Nephron progenitor cell (in vitro differentiated cells): Measurements from ENCODE around the gene RPL5.

Experiments
- DNase-seq: peaks from one replicate; pipeline ENCODE4 v3.0.0; 2021
- H3K27ac Mint-ChIP-seq: 2 replicates; pipeline ENCODE4 v1.8.0; 2021; ENCODE audit warnings: mild to moderate bottlenecking, moderate library complexity, mixed read lengths
- H3K27me3 Mint-ChIP-seq: 2 replicates; pipeline ENCODE4 v1.8.0; 2021; ENCODE audit warnings: mild to moderate bottlenecking, low read depth, mixed read lengths; ENCODE audit not compliant: poor library complexity
- H3K36me3 Mint-ChIP-seq: 2 replicates; pipeline ENCODE4 v1.8.0; 2021; ENCODE audit warnings: low read depth, mixed read lengths
- H3K4me1 Mint-ChIP-seq: 2 replicates; pipeline ENCODE4 v1.8.0; 2021; ENCODE audit warnings: mixed read lengths
- H3K4me3 Mint-ChIP-seq: 2 replicates; pipeline ENCODE4 v1.8.0; 2021; ENCODE audit warnings: mild to moderate bottlenecking, moderate library complexity, mixed read lengths
- H3K9me3 Mint-ChIP-seq: 2 replicates; pipeline ENCODE4 v1.8.0; 2021; ENCODE audit warnings: mild to moderate bottlenecking, moderate library complexity, mixed read lengths
- TF ChIP-seq, protein P1 (sequence below): fragments of 200-600 bp; sonication (generic); IDR thresholded peaks from 2 replicates; pipeline ENCODE4 v1.5.0; 2021; ENCODE audit warnings: antibody characterized with exemption

Gene RPL5

GRCh38 chr1:92859400-92860039, 27.7 kb downstream of the RPL5 start:
- Mint-ChIP-seq H3K27ac (no peak overlapping the region), H3K9me3 (peaks cover 8% of the 10 kb centered on the region), H3K4me3 (no peak overlapping the region), H3K4me1 (no peaks in the 10 kb centered on the region), H3K27me3 (no peaks in the 10 kb centered on the region), H3K36me3 (peaks cover 8% of the 10 kb centered on the region)
- no peak for DNase-seq
- TF ChIP-seq, protein P1, sequence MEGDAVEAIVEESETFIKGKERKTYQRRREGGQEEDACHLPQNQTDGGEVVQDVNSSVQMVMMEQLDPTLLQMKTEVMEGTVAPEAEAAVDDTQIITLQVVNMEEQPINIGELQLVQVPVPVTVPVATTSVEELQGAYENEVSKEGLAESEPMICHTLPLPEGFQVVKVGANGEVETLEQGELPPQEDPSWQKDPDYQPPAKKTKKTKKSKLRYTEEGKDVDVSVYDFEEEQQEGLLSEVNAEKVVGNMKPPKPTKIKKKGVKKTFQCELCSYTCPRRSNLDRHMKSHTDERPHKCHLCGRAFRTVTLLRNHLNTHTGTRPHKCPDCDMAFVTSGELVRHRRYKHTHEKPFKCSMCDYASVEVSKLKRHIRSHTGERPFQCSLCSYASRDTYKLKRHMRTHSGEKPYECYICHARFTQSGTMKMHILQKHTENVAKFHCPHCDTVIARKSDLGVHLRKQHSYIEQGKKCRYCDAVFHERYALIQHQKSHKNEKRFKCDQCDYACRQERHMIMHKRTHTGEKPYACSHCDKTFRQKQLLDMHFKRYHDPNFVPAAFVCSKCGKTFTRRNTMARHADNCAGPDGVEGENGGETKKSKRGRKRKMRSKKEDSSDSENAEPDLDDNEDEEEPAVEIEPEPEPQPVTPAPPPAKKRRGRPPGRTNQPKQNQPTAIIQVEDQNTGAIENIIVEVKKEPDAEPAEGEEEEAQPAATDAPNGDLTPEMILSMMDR: no peak

DNA sequence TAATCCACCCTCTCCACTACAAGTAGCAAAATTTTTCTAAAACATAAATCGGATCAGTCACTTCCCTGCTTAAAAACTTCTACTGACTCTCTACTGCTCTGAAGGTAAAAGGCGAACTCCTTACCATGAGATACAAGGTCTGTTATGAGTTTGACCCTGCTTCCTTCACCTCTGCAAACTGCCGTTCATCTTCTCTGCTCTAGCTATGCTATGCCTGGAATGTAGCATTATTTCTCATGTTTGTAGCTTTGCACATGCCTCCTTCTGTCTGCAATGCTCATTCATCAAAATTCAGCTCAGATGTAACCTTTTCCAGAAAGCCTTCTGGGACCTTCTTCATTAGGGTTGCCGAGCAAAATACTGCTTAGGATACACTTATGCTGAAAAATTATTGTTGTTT, 30.8 kb downstream of the RPL5 start:
- no peak overlapping the region for H3K4me3 Mint-ChIP-seq
- no peaks in the 10 kb centered on the region for H3K4me1 Mint-ChIP-seq
- TF ChIP-seq, protein P1: no peak
- H3K36me3 Mint-ChIP-seq: no peaks in the 10 kb centered on the region
- H3K27me3 Mint-ChIP-seq: no peaks in the 10 kb centered on the region
- no peak for DNase-seq
- no peak overlapping the region for H3K27ac Mint-ChIP-seq
- H3K9me3 Mint-ChIP-seq: no peaks in the 10 kb centered on the region

DNA sequence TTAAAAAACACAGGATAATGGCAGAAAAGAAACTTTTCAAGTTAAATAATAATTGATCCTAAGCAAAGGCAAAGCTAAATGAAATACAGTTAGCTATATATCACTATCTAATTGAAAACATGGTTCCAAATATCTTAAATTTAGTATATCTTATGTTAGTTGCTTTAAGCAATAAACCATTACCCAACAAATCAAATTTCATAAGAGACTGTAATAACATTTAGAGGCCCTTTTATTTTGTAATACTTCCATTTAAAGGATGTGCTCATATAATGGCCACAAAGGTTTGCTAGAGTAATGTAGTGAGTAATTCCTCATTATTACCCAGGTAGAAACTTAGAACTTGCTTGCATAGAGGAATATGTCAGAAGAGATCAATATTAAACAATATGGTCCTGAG, 32.3 kb downstream of the RPL5 start:
- Mint-ChIP-seq H3K27ac (no peak overlapping the region), H3K9me3 (no peaks in the 10 kb centered on the region), H3K4me1 (no peaks in the 10 kb centered on the region), H3K27me3 (no peaks in the 10 kb centered on the region), H3K4me3 (no peak overlapping the region), H3K36me3 (no peaks in the 10 kb centered on the region)
- no peak for DNase-seq
- TF ChIP-seq, protein P1: no peak

DNA sequence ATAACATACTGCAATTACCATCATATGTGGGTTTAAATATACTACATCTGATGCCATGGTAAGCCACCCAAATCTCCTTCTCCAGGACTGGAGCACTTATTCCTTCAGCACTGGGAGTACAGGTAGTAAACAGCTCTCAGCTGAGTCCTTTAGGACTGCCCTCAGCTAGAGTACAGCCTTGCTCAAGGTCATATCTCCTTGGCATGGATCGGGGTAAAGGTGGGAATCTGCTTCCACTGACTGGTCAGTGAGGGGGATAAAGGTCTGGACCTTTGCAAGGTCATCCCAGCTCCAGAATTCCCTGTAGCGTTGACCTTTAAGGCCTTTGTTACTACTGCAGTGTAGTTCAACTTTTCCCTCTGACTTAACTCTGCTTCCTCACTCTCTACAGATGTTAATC, 38.8 kb downstream of the RPL5 start:
- TF ChIP-seq, protein P1: no peak
- Mint-ChIP-seq H3K9me3 (peaks cover 19% of the 10 kb centered on the region), H3K27ac (no peak overlapping the region), H3K4me1 (no peaks in the 10 kb centered on the region), H3K4me3 (no peak overlapping the region), H3K27me3 (peaks cover 3% of the 10 kb centered on the region), H3K36me3 (peaks cover 23% of the 10 kb centered on the region)
- DNase-seq: no peak

DNA sequence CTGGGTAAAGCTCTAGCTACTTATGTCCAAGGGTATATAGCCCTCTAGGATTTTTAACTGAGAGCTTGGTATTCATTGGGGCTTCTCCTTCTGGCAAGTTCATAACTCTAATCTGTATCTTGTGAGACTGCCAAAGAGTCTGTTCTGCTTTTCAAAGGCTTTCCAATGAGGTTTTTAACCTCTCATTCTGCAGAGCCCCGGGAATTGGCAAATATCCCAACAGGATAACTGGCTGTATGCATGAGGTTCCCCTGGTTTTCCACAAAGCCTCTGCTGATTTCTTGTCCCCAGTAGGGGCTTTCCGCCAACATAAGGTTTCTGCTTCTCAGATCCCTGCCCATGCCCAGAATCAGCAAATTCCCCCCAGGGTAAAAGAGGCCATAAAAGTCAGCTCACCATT, 40.9 kb downstream of the RPL5 start:
- TF ChIP-seq, protein P1: no peak
- Mint-ChIP-seq H3K4me1 (no peaks in the 10 kb centered on the region), H3K27ac (no peak overlapping the region)

GRCh38 chr1:92874987-92875386, 43.1 kb downstream of the RPL5 start:
- H3K4me1 Mint-ChIP-seq: no peaks in the 10 kb centered on the region
- TF ChIP-seq, protein P1: no peak
- H3K27me3 Mint-ChIP-seq: peaks cover 3% of the 10 kb centered on the region
- no peak overlapping the region for H3K4me3 Mint-ChIP-seq
- no peak overlapping the region for H3K27ac Mint-ChIP-seq
- H3K36me3 Mint-ChIP-seq: peaks cover 23% of the 10 kb centered on the region
- peaks cover 19% of the 10 kb centered on the region for H3K9me3 Mint-ChIP-seq
- DNase-seq: no peak

More for the DNA sequence above, 40.9 kb downstream of the RPL5 start:
- Mint-ChIP-seq H3K4me3 (no peak overlapping the region), H3K9me3 (peaks cover 19% of the 10 kb centered on the region), H3K27me3 (peaks cover 3% of the 10 kb centered on the region), H3K36me3 (peaks cover 23% of the 10 kb centered on the region)
- no peak for DNase-seq
